Glutamatergic neuron (in vitro differentiated cells): ENCODE measurements around the gene TMEM132C. TPM values are rescaled to one million over a fixed set of nuclear protein-coding genes. Genes with fewer than 3 reads are reported as not detected.

Experiments
- DNase-seq: peaks from one replicate; pipeline ENCODE4 v3.0.0; 2022
- H3K27ac Mint-ChIP-seq: one replicate; pipeline ENCODE4 v1.8.0; 2020; ENCODE audit warnings: mild to moderate bottlenecking, mixed read lengths, inconsistent platforms; ENCODE audit not compliant: unreplicated experiment
- H3K27me3 Mint-ChIP-seq: one replicate; pipeline ENCODE4 v1.8.0; 2020; ENCODE audit warnings: mild to moderate bottlenecking, moderate library complexity, mixed read lengths, inconsistent platforms; ENCODE audit not compliant: unreplicated experiment
- H3K36me3 Mint-ChIP-seq: one replicate; pipeline ENCODE4 v1.8.0; 2020; ENCODE audit warnings: mild to moderate bottlenecking, mixed read lengths, inconsistent platforms; ENCODE audit not compliant: unreplicated experiment
- H3K4me1 Mint-ChIP-seq: one replicate; pipeline ENCODE4 v1.8.0; 2020; ENCODE audit warnings: mild to moderate bottlenecking, low read depth, mixed read lengths, inconsistent platforms; ENCODE audit not compliant: unreplicated experiment
- H3K4me3 Mint-ChIP-seq: one replicate; pipeline ENCODE4 v1.8.0; 2020; ENCODE audit warnings: mild to moderate bottlenecking, mixed read lengths, inconsistent platforms; ENCODE audit not compliant: unreplicated experiment
- H3K9me3 Mint-ChIP-seq: one replicate; pipeline ENCODE4 v1.8.0; 2020; ENCODE audit warnings: mild to moderate bottlenecking, moderate library complexity, mixed read lengths, inconsistent platforms; ENCODE audit not compliant: unreplicated experiment
- CTCF ChIP-seq: fragments of 200-600 bp; sonication (generic); IDR thresholded peaks from one replicate; pipeline ENCODE4 v1.5.0; 2021; ENCODE audit not compliant: partially characterized antibody, unreplicated experiment
- total RNA-seq: library from RNA; stranded (reverse); fragmentation: NEBNext Ultra II Directional; extraction: Animal tissue kit (Norgen Biotek cat#: 25700); gene quantifications from one replicate; pipeline ENCODE4 v1.2.1, GENCODE V29; 2021; ENCODE audit not compliant: unreplicated experiment

The TMEM132C gene
- total RNA-seq, 1 donor from 2014 or later = 8.0 TPM

GRCh38 chr12:128322341-128322740 is 55.4 kb downstream of the TMEM132C start:
- Mint-ChIP-seq H3K27ac (no peak overlapping the region), H3K36me3 (peaks cover 4% of the 10 kb centered on the region), H3K4me1 (peaks cover 23% of the 10 kb centered on the region), H3K4me3 (no peak overlapping the region), H3K9me3 (peaks cover 5% of the 10 kb centered on the region), H3K27me3 (peaks cover 4% of the 10 kb centered on the region)
- DNase-seq = no peak
- TF ChIP-seq CTCF = no peak

- Mint-ChIP-seq H3K27ac (peak overlapping the region; percentile 92), H3K4me1 (peaks cover 21% of the 10 kb centered on the region), H3K27me3 (peaks cover 8% of the 10 kb centered on the region), H3K9me3 (peaks cover 5% of the 10 kb centered on the region), H3K4me3 (peak overlapping the region; percentile 66), H3K36me3 (peaks cover 4% of the 10 kb centered on the region)
- TF ChIP-seq CTCF = no peak
- DNase-seq = peak; percentile 33
These were observed 56.4 kb downstream of the TMEM132C start for GRCh38 chr12:128323145-128323920.

- H3K27ac Mint-ChIP-seq = no peak overlapping the region
- H3K4me1 Mint-ChIP-seq = peaks cover 15% of the 10 kb centered on the region
- H3K27me3 Mint-ChIP-seq = peaks cover 6% of the 10 kb centered on the region
- H3K4me3 Mint-ChIP-seq = no peak overlapping the region
- peaks cover 6% of the 10 kb centered on the region for H3K9me3 Mint-ChIP-seq
- no peak for TF ChIP-seq CTCF
- no peak for DNase-seq
- H3K36me3 Mint-ChIP-seq = peaks cover 4% of the 10 kb centered on the region
These were observed 58.7 kb downstream of the TMEM132C start for GRCh38 chr12:128325646-128326045.

GRCh38 chr12:128326406-128326805 is 59.4 kb downstream of the TMEM132C start:
- no peak for TF ChIP-seq CTCF
- H3K4me1 Mint-ChIP-seq = peaks cover 15% of the 10 kb centered on the region

GRCh38 chr12:128328961-128329360 is 62.0 kb downstream of the TMEM132C start:
- no peak overlapping the region for H3K4me3 Mint-ChIP-seq
- H3K36me3 Mint-ChIP-seq = no peaks in the 10 kb centered on the region
- H3K27me3 Mint-ChIP-seq = peaks cover 4% of the 10 kb centered on the region
- no peak for DNase-seq
- no peaks in the 10 kb centered on the region for H3K4me1 Mint-ChIP-seq
- H3K9me3 Mint-ChIP-seq = peaks cover 2% of the 10 kb centered on the region
- no peak for TF ChIP-seq CTCF
- H3K27ac Mint-ChIP-seq = no peak overlapping the region

More at GRCh38 chr12:128326406-128326805, 59.4 kb downstream of the TMEM132C start:
- no peak overlapping the region for H3K4me3 Mint-ChIP-seq
- no peak overlapping the region for H3K27ac Mint-ChIP-seq
- peaks cover 6% of the 10 kb centered on the region for H3K9me3 Mint-ChIP-seq
- peaks cover 6% of the 10 kb centered on the region for H3K27me3 Mint-ChIP-seq
- peaks cover under 1% of the 10 kb centered on the region for H3K36me3 Mint-ChIP-seq
- DNase-seq = no peak
